GM21423 (cell line): ENCODE results near the gene ATL2.
"Not testable (repeated sequence)": the region's sequence is repeated elsewhere in the genome, so short reads cannot be mapped to it uniquely, and the experiment has no call there.

Experiments
- ATAC-seq: cut with Tn5 transposase; IDR thresholded peaks from one replicate; pipeline ENCODE4 v1.9.1; 2021; ENCODE audit warnings: mild to moderate bottlenecking, moderate library complexity; ENCODE audit not compliant: unreplicated experiment

ATL2 gene

GRCh38 chr2:38277245-38278116 lies 99.6 kb downstream of the ATL2 start:
- no peak for ATAC-seq

DNA sequence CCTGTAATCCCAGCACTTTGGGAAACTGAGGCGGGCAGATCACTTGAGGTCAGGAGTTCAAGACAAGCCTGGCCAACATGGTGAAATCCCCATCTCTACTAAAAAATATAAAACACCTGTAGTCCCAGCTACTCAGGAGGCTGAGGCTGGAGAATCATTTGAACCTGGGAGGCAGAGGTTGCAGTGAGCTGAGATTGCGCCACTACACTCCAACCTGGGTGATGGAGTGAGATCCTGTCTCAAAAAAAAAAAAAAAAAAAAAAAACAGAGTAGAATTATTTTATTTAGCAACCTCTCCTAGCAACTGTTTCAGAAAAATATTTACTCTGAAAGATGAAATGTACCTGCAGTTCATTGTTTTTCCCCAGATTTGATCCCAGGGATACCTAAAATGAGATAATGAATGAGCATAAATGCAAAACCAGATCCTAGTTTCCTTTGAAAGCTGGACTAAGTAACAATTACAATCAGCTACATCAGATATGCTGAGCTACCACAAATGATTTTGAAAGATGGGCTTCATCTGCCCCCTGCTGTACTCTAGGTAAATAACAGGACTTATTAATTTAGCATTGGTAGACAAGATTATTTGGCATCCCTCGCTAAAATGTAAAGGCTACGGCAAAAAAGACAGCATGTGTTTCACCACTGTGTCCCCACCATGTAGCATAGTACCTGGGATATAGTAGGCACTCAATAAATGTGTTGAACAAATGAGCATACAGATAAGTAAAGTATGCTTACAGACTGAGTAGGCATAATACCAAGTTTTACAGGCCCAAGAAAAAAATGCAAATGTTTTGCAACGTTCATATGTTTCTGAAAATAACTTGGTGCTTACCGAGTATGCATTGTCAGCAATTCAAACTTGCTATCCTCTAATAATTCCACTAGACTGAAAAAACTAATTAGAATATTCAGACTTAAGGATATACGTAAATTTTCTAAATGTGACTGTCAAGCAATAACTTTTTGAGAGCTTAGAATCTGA lies 102.5 kb downstream of the ATL2 start:
- no peak for ATAC-seq

- no peak for ATAC-seq
Observed at GRCh38 chr2:38271697-38272096, 105.4 kb downstream of the ATL2 start.

DNA sequence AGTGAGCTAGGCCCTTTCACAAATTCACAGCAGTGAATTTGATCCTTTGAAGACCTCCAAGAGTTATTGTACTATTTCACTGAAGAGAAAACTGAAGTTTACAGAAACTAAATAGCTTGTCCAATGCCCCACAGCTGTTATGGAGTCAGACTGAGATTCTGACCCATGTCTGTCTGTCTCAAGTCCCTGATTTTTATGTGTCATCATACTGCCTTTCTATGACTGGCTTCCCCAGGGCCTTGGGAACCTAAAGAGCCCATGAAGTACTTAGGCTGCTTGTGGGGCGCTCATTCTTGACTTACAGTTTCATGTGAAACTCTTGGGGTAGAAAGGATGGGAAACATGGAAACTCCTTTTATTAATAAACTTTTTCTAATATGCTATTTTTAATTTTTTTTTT lies 107.7 kb downstream of the ATL2 start:
- no peak for ATAC-seq

DNA sequence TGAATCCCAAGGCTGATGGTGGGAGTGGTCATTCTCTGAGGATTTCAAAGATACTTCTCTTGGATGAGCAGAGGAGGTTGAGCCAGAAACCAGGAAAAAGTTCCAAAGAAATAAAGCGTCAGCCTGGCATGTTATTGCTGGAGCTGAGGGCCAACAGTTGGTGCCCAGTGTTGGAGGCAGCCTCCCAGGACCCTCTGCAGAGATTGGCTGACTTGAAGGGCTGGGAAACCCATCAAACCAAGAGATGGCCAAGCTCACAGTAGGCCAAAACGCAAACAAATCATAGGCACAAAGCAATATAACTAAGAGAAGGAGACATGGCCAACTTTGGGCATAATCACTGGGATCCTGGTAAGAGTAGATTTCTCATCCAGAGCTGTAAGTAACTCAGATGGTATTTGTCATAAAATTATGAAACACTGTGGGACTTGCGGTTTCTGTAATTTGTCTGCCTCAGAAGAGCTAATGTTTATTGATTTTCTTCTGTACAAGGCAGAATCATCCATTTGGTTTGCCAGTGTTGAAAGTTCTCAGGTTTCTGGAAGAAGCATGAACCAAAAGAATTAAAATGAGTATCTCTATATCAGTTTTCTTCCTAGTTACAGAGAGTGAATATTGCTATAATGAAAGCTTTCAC lies 108.3 kb downstream of the ATL2 start:
- ATAC-seq: no peak

DNA sequence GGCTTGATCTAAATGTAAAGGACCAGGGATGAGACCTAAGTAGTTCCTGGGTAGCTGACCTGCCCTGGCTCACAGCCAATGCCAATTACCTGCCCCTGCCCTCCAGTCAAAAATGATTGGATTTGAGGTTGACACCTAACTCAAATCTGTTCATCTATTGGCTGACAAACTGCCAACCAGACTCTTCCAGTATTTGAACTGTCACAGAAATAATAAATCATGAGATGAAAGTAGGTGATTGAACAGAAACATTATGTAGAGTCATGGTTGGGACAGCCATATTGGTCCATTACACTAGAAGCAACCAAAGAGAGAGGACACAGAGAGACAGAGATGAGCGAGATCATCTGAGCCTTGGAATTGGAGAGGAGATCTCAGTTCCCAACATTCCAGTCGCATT lies 109.1 kb downstream of the ATL2 start:
- no peak for ATAC-seq

- ATAC-seq: no peak
Observed at GRCh38 chr2:38267270-38267925, 109.7 kb downstream of the ATL2 start.

GRCh38 chr2:38266382-38267061 lies 110.6 kb downstream of the ATL2 start:
- no peak for ATAC-seq

DNA sequence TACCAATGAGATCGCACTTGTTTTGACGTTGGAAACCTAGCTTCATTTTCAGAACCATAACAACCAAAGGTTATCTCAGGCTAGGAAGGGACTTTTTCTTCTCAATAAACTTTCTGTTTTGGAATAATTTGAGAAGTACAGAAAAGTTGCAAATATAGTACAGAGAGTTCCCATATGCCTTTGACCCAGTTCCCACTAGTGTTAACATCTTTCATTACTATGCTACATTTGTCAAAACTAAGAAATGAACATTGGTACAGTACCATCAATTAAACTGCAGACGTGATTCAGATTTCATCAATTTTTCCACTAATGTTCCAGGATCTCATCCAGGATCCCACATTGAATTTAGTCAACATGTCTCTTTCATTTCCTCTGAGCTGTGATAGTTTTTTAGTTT lies 111.6 kb downstream of the ATL2 start:
- no peak for ATAC-seq

DNA sequence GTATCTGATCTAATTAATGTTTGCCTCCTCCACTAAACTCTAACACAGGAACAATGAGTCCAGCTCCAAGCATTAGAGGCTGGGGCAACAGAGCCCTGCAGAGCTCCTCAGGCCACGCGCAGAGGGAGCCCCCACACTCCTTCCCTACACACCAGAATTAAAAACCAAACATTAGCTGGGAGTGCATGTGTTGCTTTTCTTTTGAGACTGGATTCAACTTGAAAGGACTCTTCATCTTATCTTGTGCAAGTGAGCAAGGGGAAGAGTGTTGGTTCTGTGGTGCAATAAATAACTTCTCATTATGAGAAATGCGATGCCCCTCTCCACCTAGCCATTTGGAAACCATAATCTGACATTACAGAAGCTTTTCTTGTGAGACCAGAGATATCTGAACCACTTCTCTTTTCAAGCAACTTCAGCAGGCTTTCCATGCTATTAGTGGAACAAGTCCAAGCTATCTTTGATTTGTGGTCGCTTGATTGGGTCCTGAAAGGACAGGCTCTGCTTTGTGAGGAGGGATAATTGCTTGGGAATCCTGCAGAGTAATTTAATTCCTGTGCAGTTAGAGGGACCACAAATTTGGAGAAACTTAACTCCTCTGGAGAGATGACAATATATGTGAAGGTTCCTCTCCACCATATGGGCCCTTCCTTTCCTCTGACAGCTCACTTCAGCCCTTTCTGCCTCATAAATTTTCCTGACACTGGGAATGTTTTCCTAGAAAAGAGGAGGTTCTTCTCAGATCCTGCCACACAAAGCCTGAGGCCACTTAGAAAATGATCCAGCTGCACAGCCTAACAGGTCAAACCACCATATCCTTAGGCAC lies 112.5 kb downstream of the ATL2 start:
- no peak for ATAC-seq

GRCh38 chr2:38263293-38263692 lies 113.8 kb downstream of the ATL2 start:
- ATAC-seq: no peak

DNA sequence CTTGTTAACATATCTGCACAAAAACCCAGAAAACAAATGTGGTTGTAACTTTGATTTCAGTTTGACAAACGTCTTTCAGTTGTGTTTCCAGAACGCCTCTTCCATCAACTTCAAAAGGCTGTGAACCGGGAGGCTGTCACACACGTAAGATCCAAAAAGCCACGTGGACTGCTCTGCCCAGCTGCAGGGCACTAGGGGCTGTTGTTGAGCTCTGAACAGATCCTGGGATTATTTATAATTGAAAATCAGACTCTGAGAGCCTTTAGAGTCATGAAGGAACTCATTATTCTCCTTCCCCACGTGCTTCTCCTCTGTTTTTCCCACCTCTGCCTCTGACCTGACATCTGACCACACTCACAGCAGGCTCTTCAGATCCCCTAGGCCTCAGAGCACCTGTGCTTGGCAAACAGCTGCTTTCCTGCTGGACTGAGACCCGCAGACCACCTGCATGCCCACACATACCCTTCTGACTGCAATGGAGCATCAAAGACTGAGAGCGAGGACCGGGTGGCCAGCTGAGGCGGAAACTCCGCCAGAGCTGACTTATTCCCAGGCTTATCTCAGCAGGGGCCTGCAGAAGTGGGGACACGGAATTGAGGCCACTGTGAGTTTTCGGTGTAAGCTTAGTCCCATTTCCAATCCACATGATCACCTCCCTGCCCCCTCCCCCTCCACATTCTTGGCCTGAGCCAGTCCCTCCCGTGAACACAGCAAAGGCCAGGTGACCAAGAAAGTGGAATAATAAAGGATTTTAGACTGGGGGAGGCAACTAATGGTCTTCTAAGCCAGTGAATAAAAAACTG lies 114.8 kb downstream of the ATL2 start:
- no peak for ATAC-seq

DNA sequence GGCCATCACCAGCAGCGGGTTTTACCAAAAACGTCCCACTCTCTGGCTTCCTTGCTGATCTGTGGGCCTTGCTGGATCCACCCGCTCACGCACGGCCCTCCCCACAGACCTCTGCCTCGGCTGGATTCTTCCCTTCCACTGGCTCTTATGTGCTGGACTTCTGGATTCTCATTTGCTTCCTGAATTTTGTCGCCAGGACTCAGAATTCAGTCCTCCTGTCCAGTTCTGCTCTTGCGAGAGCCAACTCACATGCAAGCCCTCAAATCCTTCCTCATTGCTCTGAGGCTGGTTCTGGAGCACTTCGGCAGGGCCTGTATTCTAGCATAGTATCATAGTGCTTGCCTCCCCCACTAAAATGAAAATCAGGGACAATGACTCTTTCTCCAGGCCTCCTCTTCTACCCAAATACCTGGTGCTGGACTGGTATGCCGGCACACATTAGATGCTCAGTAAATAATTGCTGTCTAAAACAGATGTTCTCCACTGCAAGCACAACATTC lies 115.5 kb downstream of the ATL2 start:
- no peak for ATAC-seq

DNA sequence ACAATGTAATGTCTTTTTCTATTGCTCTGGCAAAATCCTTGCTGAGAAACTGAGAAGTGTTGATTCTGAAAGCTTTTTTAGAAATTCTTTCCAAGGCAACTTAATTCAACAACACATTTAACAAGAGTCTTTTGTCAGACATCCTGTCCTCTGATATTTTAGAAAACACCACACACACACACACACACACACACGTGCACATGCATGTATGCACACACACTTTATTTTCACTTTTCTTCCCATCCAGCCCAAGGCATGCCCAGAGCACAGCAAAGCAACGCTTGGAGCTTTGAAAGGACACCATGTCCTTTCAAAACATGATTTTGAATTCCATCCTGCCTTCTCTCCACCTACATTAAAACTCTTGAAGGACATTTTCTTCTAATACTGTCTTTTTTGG lies 116.1 kb downstream of the ATL2 start:
- ATAC-seq: no peak

DNA sequence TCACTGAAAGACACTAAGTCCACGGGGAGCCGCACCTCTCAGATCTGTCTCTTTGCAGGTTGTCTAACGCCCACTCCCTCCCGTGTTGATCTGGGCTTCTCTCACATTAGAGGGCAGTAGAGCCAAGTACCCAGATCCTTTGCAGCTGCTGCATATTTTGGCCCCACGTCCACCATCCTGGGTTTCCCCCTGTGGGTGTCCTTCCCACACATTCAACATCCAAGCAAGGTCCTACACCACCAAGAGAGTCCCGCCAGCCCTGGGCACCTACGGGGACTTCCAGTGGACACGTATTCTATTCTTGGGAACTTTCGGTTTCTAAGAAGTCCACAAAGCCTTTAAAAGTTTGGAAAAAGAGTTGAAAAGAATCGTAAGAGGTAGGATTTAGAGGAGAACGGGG lies 116.6 kb downstream of the ATL2 start:
- ATAC-seq: no peak

- no peak for ATAC-seq
Observed at GRCh38 chr2:38259311-38259710, 117.8 kb downstream of the ATL2 start.

DNA sequence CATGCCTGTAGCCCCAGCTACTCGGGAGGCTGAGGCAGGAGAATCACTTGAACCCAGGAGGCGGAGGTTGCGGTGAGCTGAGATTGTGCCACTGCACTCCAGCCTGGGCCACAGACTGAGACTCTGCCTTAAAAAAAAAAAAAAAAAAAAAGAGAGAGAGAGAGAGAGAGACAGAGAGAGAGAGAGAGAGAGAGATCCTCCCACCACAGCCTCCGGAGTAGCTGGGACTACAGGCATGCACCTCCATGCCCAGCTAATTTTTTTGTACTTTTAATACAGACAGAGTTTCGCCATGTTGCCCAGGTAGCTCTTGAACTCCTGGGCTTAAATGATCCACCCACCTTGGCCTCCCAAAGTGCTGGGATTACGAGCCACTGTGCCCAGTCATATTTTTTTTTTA lies 119.4 kb downstream of the ATL2 start:
- ATAC-seq: not testable (repeated sequence)

DNA sequence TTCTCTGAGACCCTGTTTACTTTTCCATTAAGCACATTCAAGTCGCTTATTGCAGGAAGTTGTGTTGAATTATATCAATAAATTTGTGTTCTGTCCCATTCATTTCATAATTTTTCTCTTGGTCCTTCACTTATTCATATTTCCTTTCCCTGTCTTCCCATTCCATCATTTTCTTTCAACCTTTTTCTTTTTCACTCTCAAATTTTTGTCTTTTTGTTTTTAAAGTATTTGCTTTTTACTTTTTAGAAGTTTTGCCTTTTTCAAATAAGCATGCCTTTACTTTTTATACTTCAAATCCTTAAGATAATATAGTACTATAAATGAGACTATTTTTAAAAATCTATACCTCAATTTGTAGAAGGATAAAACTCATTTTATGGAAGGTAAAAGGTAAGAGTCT lies 120.5 kb downstream of the ATL2 start:
- ATAC-seq: no peak
